Left lung (tissue), 10 donors: Measurements from ENCODE around the gene PPP2R2B. TPM values are rescaled to one million over a fixed set of nuclear protein-coding genes. Genes with fewer than 3 reads are reported as not detected.
"Not testable (repeated sequence)": the region's sequence is repeated elsewhere in the genome, so short reads cannot be mapped to it uniquely, and the experiment has no call there.

Source experiments
- ATAC-seq: fragments of 200-7000 bp; cut with Tn5 transposase; one replicate; pipeline ENCODE4 v1.9.1; 2020; ENCODE audit warnings: moderate library complexity
- DNase-seq, 4 donors: peaks; one replicate each; pipeline ENCODE4 v3.0.0-alpha.2; 2013 to 2020
- H3K27ac ChIP-seq, 2 donors: fragments of 200-600 bp; sonication (generic) in 1 of 2; one replicate each; pipeline versions ENCODE4 v1.5.0 to v1.8.0; 2020 to 2021
- H3K27me3 ChIP-seq, 2 donors: fragments of 200-600 bp; sonication (generic) in 1 of 2; one replicate each; pipeline versions ENCODE4 v1.5.0 to v1.8.0; 2020 to 2021
- H3K36me3 ChIP-seq, 2 donors: fragments of 200-600 bp; sonication (generic) in 1 of 2; one replicate each; pipeline versions ENCODE4 v1.5.0 to v1.8.0; 2020 to 2021
- H3K4me1 ChIP-seq, 2 donors: fragments of 200-600 bp; one replicate each; pipeline ENCODE4 v1.8.0; 2021
- H3K4me3 ChIP-seq, 2 donors: fragments of 200-600 bp; sonication (generic) in 1 of 2; one replicate each; pipeline versions ENCODE4 v1.5.0 to v1.8.0; 2020 to 2021; ENCODE audit warnings: mild to moderate bottlenecking in 1 of 2
- H3K9me3 ChIP-seq, 2 donors: fragments of 200-600 bp; sonication (generic) in 1 of 2; one replicate each; pipeline versions ENCODE4 v1.5.0 to v1.8.0; 2020 to 2021
- CTCF ChIP-seq, 2 donors: fragments of 200-600 bp; sonication (generic) in 1 of 2; IDR thresholded peaks; one replicate each; pipeline versions ENCODE4 v1.5.0 to v1.8.0; 2021; ENCODE audit warnings: antibody characterized with exemption in 2 of 2
- intact Hi-C, 2 donors: fragments of 100-400 bp; cut with DNase I; formaldehyde crosslinking; loops; one replicate each; pipeline versions ENCODE4 v1.11.2 to v1.14.2; 2022
- polyA plus RNA-seq, 6 donors: library from polyadenylated mRNA; unstranded; fragments of 120-200 nt; gene quantifications; one replicate each; pipeline ENCODE4 v1.2.1, GENCODE V29; 2013; ENCODE audit not compliant: insufficient read length in 6 of 6
- total RNA-seq, 2 donors: library from RNA; stranded (reverse); fragmentation: NEBNext Ultra II Directional; extraction: Animal tissue kit (Norgen Biotek cat#: 25700); gene quantifications; one replicate each; pipeline ENCODE4 v1.2.1, GENCODE V29; 2021
- donor health status: DM: no; HTN: yes; CAD: no.
- donor health status: DM: no; HTN: no; CAD: no.

PPP2R2B gene
- total and polyA plus RNA-seq, 8 donors, result 0.23 to 1.5 (median 0.43) TPM

GRCh38 chr5:146564007-146564762 lies 314.4 kb downstream of the PPP2R2B start:
- H3K27ac ChIP-seq, result no peak overlapping the region
- DNase-seq (no peak), ATAC-seq (no peak)
- no peaks in the 10 kb centered on the region for H3K9me3 ChIP-seq
- H3K4me3 ChIP-seq, result no peak overlapping the region
- intact Hi-C loops, result no loop called here
- no peaks in the 10 kb centered on the region for H3K4me1 ChIP-seq
- no peaks in the 10 kb centered on the region for H3K36me3 ChIP-seq
- no peaks in the 10 kb centered on the region for H3K27me3 ChIP-seq
- no peak for TF ChIP-seq CTCF (IDR thresholded peaks at IDR 0.05)

- DNase-seq (no peak), ATAC-seq (no peak)
- Histone ChIP-seq H3K4me3 (no peak overlapping the region), H3K27me3 (no peaks in the 10 kb centered on the region), H3K9me3 (no peaks in the 10 kb centered on the region), H3K36me3 (no peaks in the 10 kb centered on the region), H3K27ac (no peak overlapping the region), H3K4me1 (no peaks in the 10 kb centered on the region)
- intact Hi-C loops, result no loop called here
- TF ChIP-seq CTCF (IDR thresholded peaks at IDR 0.05), result no peak
Observed at GRCh38 chr5:146562461-146562860, 316.1 kb downstream of the PPP2R2B start.

- DNase-seq (no peak), ATAC-seq (no peak)
- H3K9me3 ChIP-seq, result no peaks in the 10 kb centered on the region
- no peak for TF ChIP-seq CTCF (IDR thresholded peaks at IDR 0.05)
- H3K4me1 ChIP-seq, result no peaks in the 10 kb centered on the region
- H3K27me3 ChIP-seq, result no peaks in the 10 kb centered on the region
- no peak overlapping the region for H3K4me3 ChIP-seq
- intact Hi-C loops, result no loop called here
- no peaks in the 10 kb centered on the region for H3K36me3 ChIP-seq
- no peak overlapping the region for H3K27ac ChIP-seq
Observed at GRCh38 chr5:146561711-146562110, 316.8 kb downstream of the PPP2R2B start.

GRCh38 chr5:146560205-146560812 lies 318.2 kb downstream of the PPP2R2B start:
- no peak for ATAC-seq
- intact Hi-C loops, result no loop called here
- no peaks in the 10 kb centered on the region for H3K36me3 ChIP-seq
- no peak for DNase-seq
- no peak overlapping the region for H3K4me3 ChIP-seq
- H3K4me1 ChIP-seq, result no peaks in the 10 kb centered on the region
- H3K27ac ChIP-seq, result no peak overlapping the region
- H3K27me3 ChIP-seq, result no peaks in the 10 kb centered on the region
- no peaks in the 10 kb centered on the region for H3K9me3 ChIP-seq
- TF ChIP-seq CTCF (IDR thresholded peaks at IDR 0.05), result no peak

- H3K36me3 ChIP-seq, H3K27me3 ChIP-seq, H3K4me3 ChIP-seq, DNase-seq, ATAC-seq, H3K27ac ChIP-seq, intact Hi-C loops, H3K9me3 ChIP-seq, H3K4me1 ChIP-seq: not testable (repeated sequence)
Observed at GRCh38 chr5:146556884-146557283, 321.7 kb downstream of the PPP2R2B start.
